Measurements from ENCODE around the gene TBL1X. TPM values are rescaled to one million over a fixed set of nuclear protein-coding genes. Genes with fewer than 3 reads are reported as not detected.
"Not testable (repeated sequence)": the region's sequence is repeated elsewhere in the genome, so short reads cannot be mapped to it uniquely, and the experiment has no call there.

The TBL1X gene
- total RNA-seq, 1 donor from 2014 or later: 26.4 TPM

- H3K4me1 Mint-ChIP-seq (ENCODE audit: low read depth, unreplicated experiment): peaks cover 47% of the 10 kb centered on the region
- H3K4me3 Mint-ChIP-seq (ENCODE audit: unreplicated experiment): no peak overlapping the region
- H3K36me3 Mint-ChIP-seq (ENCODE audit: low read depth, unreplicated experiment): no peaks in the 10 kb centered on the region
- peaks cover 20% of the 10 kb centered on the region for H3K79me2 ChIP-seq (ENCODE audit: insufficient read depth, low read length)
- FAIRE-seq (no peak), DNase-seq (ENCODE audit: low read depth) (no peak)
- no peak for TF ChIP-seq CTCF (IDR thresholded peaks at IDR 0.05; ENCODE audit: insufficient read depth, low read depth, low read length)
- TF ChIP-seq EZH2 (IDR thresholded peaks at IDR 0.05; ENCODE audit: insufficient read depth, low read length): no peak
- no peaks in the 10 kb centered on the region for H4K20me1 ChIP-seq (ENCODE audit: insufficient read depth, low read length)
- H3K27ac ChIP-seq (ENCODE audit: low read depth, low read length): no peak overlapping the region
- H3K9ac ChIP-seq (ENCODE audit: low read length): no peak overlapping the region
- no peak overlapping the region for H2AFZ ChIP-seq (ENCODE audit: low read depth, low read length)
- H3K36me3 ChIP-seq (ENCODE audit: insufficient read depth, low read length): no peaks in the 10 kb centered on the region
- no peak overlapping the region for H3K4me3 ChIP-seq (ENCODE audit: insufficient read depth, low read depth, low read length)
- H3K9me3 ChIP-seq (ENCODE audit: insufficient read depth, low read depth, low read length): no peaks in the 10 kb centered on the region
- no peaks in the 10 kb centered on the region for H3K27me3 ChIP-seq (ENCODE audit: insufficient read depth, low read length)
- H3K4me2 ChIP-seq (ENCODE audit: low read length): no peak overlapping the region
- H3K4me1 ChIP-seq (ENCODE audit: insufficient read depth, low read length): peaks cover 26% of the 10 kb centered on the region
- no peaks in the 10 kb centered on the region for H3K9me3 Mint-ChIP-seq (ENCODE audit: unreplicated experiment)
- peak overlapping the region; percentile 68 for H3K27ac Mint-ChIP-seq (ENCODE audit: unreplicated experiment)
- no peaks in the 10 kb centered on the region for H3K27me3 Mint-ChIP-seq (ENCODE audit: low read depth, unreplicated experiment)
Observed at GRCh38 chrX:9533611-9534010, 68.8 kb downstream of the TBL1X start.

DNA sequence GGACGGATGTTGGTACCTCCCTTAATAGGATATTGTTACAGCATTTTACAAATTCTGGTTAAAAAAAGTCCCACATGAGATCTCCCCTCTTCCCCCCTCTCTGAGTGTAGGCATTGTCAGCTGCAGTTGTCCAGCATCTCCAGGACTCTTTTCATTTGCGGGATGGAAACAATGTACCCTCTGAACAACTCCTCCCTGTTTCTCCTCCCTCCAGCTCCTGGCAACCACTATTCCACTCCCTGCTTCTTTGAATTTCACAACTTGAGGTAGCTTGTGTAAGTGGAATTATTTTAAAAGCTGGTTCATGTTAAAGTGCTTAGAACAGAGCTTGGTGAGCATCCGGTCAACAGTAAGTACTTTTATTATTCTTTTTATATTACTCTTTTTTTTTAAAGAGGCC lies 69.8 kb downstream of the TBL1X start:
- H3K4me3 ChIP-seq (ENCODE audit: insufficient read depth, low read depth, low read length): peak overlapping the region; percentile 14
- peak overlapping the region; percentile 74 for H3K4me2 ChIP-seq (ENCODE audit: low read length)
- H3K27me3 Mint-ChIP-seq (ENCODE audit: low read depth, unreplicated experiment): no peaks in the 10 kb centered on the region
- no peak overlapping the region for H2AFZ ChIP-seq (ENCODE audit: low read depth, low read length)
- no peak overlapping the region for H3K4me3 Mint-ChIP-seq (ENCODE audit: unreplicated experiment)
- peak; percentile 50 for DNase-seq (ENCODE audit: low read depth)
- H3K27me3 ChIP-seq (ENCODE audit: insufficient read depth, low read length): no peaks in the 10 kb centered on the region
- H3K36me3 Mint-ChIP-seq (ENCODE audit: low read depth, unreplicated experiment): no peaks in the 10 kb centered on the region
- no peaks in the 10 kb centered on the region for H3K9me3 ChIP-seq (ENCODE audit: insufficient read depth, low read depth, low read length)
- H3K79me2 ChIP-seq (ENCODE audit: insufficient read depth, low read length): peaks cover 20% of the 10 kb centered on the region
- H3K9ac ChIP-seq (ENCODE audit: low read length): no peak overlapping the region
- H3K4me1 Mint-ChIP-seq (ENCODE audit: low read depth, unreplicated experiment): peaks cover 48% of the 10 kb centered on the region
- no peaks in the 10 kb centered on the region for H4K20me1 ChIP-seq (ENCODE audit: insufficient read depth, low read length)
- TF ChIP-seq CTCF (IDR thresholded peaks at IDR 0.05; ENCODE audit: insufficient read depth, low read depth, low read length): no peak
- H3K27ac Mint-ChIP-seq (ENCODE audit: unreplicated experiment): no peak overlapping the region
- peak overlapping the region; percentile 62 for H3K27ac ChIP-seq (ENCODE audit: low read depth, low read length)
- H3K9me3 Mint-ChIP-seq (ENCODE audit: unreplicated experiment): no peaks in the 10 kb centered on the region
- peaks cover 26% of the 10 kb centered on the region for H3K4me1 ChIP-seq (ENCODE audit: insufficient read depth, low read length)
- no peak for FAIRE-seq
- H3K36me3 ChIP-seq (ENCODE audit: insufficient read depth, low read length): no peaks in the 10 kb centered on the region

DNA sequence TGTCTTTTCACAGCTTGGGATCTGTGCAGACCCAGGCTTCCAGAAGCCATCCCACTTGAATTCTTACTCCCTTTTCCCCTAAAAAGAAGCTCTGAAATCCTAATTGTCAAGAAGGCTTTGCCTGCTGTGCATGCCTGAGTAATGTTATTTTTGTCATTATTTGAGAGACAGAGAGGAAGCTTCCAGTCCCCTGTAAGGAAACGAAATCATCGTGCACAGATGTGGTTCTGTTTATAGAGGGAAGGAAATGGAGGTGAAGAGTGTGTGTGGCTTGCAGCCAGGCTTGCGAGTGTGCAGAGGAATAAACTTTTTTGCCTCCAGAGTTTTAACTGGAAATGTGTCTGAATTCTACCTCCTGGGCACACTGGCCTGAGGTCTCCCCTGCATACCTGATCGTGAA lies 70.2 kb downstream of the TBL1X start:
- peaks cover 26% of the 10 kb centered on the region for H3K4me1 ChIP-seq (ENCODE audit: insufficient read depth, low read length)
- no peaks in the 10 kb centered on the region for H3K36me3 Mint-ChIP-seq (ENCODE audit: low read depth, unreplicated experiment)
- no peaks in the 10 kb centered on the region for H4K20me1 ChIP-seq (ENCODE audit: insufficient read depth, low read length)
- DNase-seq (ENCODE audit: low read depth) (no peak), FAIRE-seq (peak; percentile 26)
- H3K4me2 ChIP-seq (ENCODE audit: low read length): peak overlapping the region; percentile 74
- no peak overlapping the region for H3K4me3 Mint-ChIP-seq (ENCODE audit: unreplicated experiment)
- no peaks in the 10 kb centered on the region for H3K27me3 Mint-ChIP-seq (ENCODE audit: low read depth, unreplicated experiment)
- no peak overlapping the region for H3K27ac Mint-ChIP-seq (ENCODE audit: unreplicated experiment)
- H3K9me3 Mint-ChIP-seq (ENCODE audit: unreplicated experiment): no peaks in the 10 kb centered on the region
- no peaks in the 10 kb centered on the region for H3K9me3 ChIP-seq (ENCODE audit: insufficient read depth, low read depth, low read length)
- H2AFZ ChIP-seq (ENCODE audit: low read depth, low read length): no peak overlapping the region
- H3K4me3 ChIP-seq (ENCODE audit: insufficient read depth, low read depth, low read length): peak overlapping the region; percentile 14
- no peaks in the 10 kb centered on the region for H3K27me3 ChIP-seq (ENCODE audit: insufficient read depth, low read length)
- no peak for TF ChIP-seq EZH2 (IDR thresholded peaks at IDR 0.05; ENCODE audit: insufficient read depth, low read length)
- no peak for TF ChIP-seq CTCF (IDR thresholded peaks at IDR 0.05; ENCODE audit: insufficient read depth, low read depth, low read length)
- H3K9ac ChIP-seq (ENCODE audit: low read length): peak overlapping the region; percentile 68
- H3K4me1 Mint-ChIP-seq (ENCODE audit: low read depth, unreplicated experiment): peaks cover 50% of the 10 kb centered on the region
- H3K79me2 ChIP-seq (ENCODE audit: insufficient read depth, low read length): peaks cover 20% of the 10 kb centered on the region
- peak overlapping the region; percentile 62 for H3K27ac ChIP-seq (ENCODE audit: low read depth, low read length)
- no peaks in the 10 kb centered on the region for H3K36me3 ChIP-seq (ENCODE audit: insufficient read depth, low read length)

GRCh38 chrX:9536156-9536555 lies 71.3 kb downstream of the TBL1X start:
- H3K9me3 ChIP-seq (ENCODE audit: insufficient read depth, low read depth, low read length); H2AFZ ChIP-seq (ENCODE audit: low read depth, low read length); H3K27me3 Mint-ChIP-seq (ENCODE audit: low read depth, unreplicated experiment); FAIRE-seq; H4K20me1 ChIP-seq (ENCODE audit: insufficient read depth, low read length); H3K36me3 ChIP-seq (ENCODE audit: insufficient read depth, low read length); H3K36me3 Mint-ChIP-seq (ENCODE audit: low read depth, unreplicated experiment); H3K9me3 Mint-ChIP-seq (ENCODE audit: unreplicated experiment); H3K4me3 Mint-ChIP-seq (ENCODE audit: unreplicated experiment); H3K4me3 ChIP-seq (ENCODE audit: insufficient read depth, low read depth, low read length); DNase-seq (ENCODE audit: low read depth); H3K27me3 ChIP-seq (ENCODE audit: insufficient read depth, low read length): not testable (repeated sequence)
- H3K27ac ChIP-seq (ENCODE audit: low read depth, low read length): peak overlapping the region; percentile 62
- H3K27ac Mint-ChIP-seq (ENCODE audit: unreplicated experiment): peak overlapping the region; percentile 72
- H3K9ac ChIP-seq (ENCODE audit: low read length): peak overlapping the region; percentile 68
- H3K4me1 ChIP-seq (ENCODE audit: insufficient read depth, low read length): peaks cover 24% of the 10 kb centered on the region
- peaks cover 20% of the 10 kb centered on the region for H3K79me2 ChIP-seq (ENCODE audit: insufficient read depth, low read length)
- H3K4me2 ChIP-seq (ENCODE audit: low read length): peak overlapping the region; percentile 74
- H3K4me1 Mint-ChIP-seq (ENCODE audit: low read depth, unreplicated experiment): peaks cover 44% of the 10 kb centered on the region

Measured in astrocyte (in vitro differentiated cells and primary cell).